Caco-2 (cell line): ENCODE data around the gene ALG11. TPM values are rescaled to one million over a fixed set of nuclear protein-coding genes. Genes with fewer than 3 reads are reported as not detected.

ENCODE experiments used
- BruUV-seq: library from RNA; stranded (reverse); fragments of 400-500 nt; replicated peaks from 2 replicates; lab custom pipeline; 2021; lab: Mats Ljungman, UMichigan
- CTCF ChIA-PET: fragments of 300-600 bp; sonication (Branson Sonifier 250); formaldehyde crosslinking; loops from one replicate; lab custom pipeline; 2022; ENCODE audit warnings: antibody characterized with exemption; lab: Charles Lee
- POLR2A ChIA-PET: fragments of 300-600 bp; sonication (Branson Sonifier 250); formaldehyde crosslinking; loops from one replicate; lab custom pipeline; 2022; ENCODE audit warnings: antibody characterized with exemption; lab: Charles Lee
- DNase-seq, 2 experiments: peaks; one replicate each; pipeline versions ENCODE4 v3.0.0 to v3.0.0-alpha.2; 2020 to 2022
- H3K27me3 ChIP-seq: replicated peaks from 2 replicates; pipeline ENCODE4 v1.6.0; 2011; ENCODE audit warnings: low read length; ENCODE audit not compliant: control insufficient read depth, insufficient read depth
- H3K36me3 ChIP-seq: 2 replicates; pipeline ENCODE4 v1.5.1; 2011; ENCODE audit warnings: low read length; ENCODE audit not compliant: control insufficient read depth, insufficient read depth
- H3K4me1 ChIP-seq: fragments of 250-450 bp; sonication (Bioruptor Pico); 2 replicates; pipeline ENCODE4 v1.5.1; 2020; ENCODE audit warnings: mild to moderate bottlenecking
- H3K4me3 ChIP-seq: 2 replicates; pipeline ENCODE4 v1.5.1; 2011; ENCODE audit warnings: low read depth, mild to moderate bottlenecking, control low read depth, low read length
- H3K9me3 ChIP-seq: fragments of 250-450 bp; sonication (Bioruptor Pico); 2 replicates; pipeline ENCODE4 v1.5.1; 2020; ENCODE audit warnings: mild to moderate bottlenecking, moderate library complexity
- H3K27ac Mint-ChIP-seq: one replicate; pipeline ENCODE4 v1.8.0; 2022; ENCODE audit warnings: mixed read lengths; ENCODE audit not compliant: unreplicated experiment
- H3K27me3 Mint-ChIP-seq: one replicate; pipeline ENCODE4 v1.8.0; 2022; ENCODE audit warnings: mixed read lengths; ENCODE audit not compliant: insufficient read depth, unreplicated experiment
- H3K36me3 Mint-ChIP-seq: one replicate; pipeline ENCODE4 v1.8.0; 2022; ENCODE audit warnings: mild to moderate bottlenecking, mixed read lengths; ENCODE audit not compliant: insufficient read depth, unreplicated experiment
- H3K4me1 Mint-ChIP-seq: one replicate; pipeline ENCODE4 v1.8.0; 2022; ENCODE audit warnings: low read depth, mixed read lengths; ENCODE audit not compliant: unreplicated experiment
- H3K4me3 Mint-ChIP-seq: one replicate; pipeline ENCODE4 v1.8.0; 2022; ENCODE audit warnings: mild to moderate bottlenecking, moderate library complexity, mixed read lengths; ENCODE audit not compliant: unreplicated experiment
- H3K9me3 Mint-ChIP-seq: one replicate; pipeline ENCODE4 v1.8.0; 2022; ENCODE audit warnings: mixed read lengths; ENCODE audit not compliant: unreplicated experiment
- CTCF ChIP-seq, 2 experiments: fragments of 200-600 bp in 1 of 2; IDR thresholded peaks; 1 replicate in 1 of 2; 2 replicates in 1 of 2; pipeline versions ENCODE4 v1.5.1 to v1.8.0; 2011 to 2022; ENCODE audit warnings: antibody characterized with exemption in 1 of 2, control low read depth in 1 of 2, inconsistent platforms in 1 of 2, low read depth in 1 of 2, low read length in 1 of 2, mild to moderate bottlenecking in 1 of 2, moderate library complexity in 1 of 2; ENCODE audit not compliant: insufficient read depth in 1 of 2, severe bottlenecking in 1 of 2, unreplicated experiment in 1 of 2
- intact Hi-C: fragments of 100-400 bp; cut with micrococcal nuclease; formaldehyde crosslinking; loops from one replicate; pipeline ENCODE4 v1.10.0; 2022; ENCODE audit not compliant: unreplicated experiment
- total RNA-seq: library from RNA; stranded (reverse); gene quantifications from 2 replicates; pipeline ENCODE4 v1.2.3, GENCODE V29; 2022

The ALG11 gene
- total RNA-seq, 1 experiment from 2014 or later, result 47.7 TPM

GRCh38 chr13:52034616-52035226 lies 22.5 kb downstream of the ALG11 start:
- Mint-ChIP-seq H3K4me3 (no peak overlapping the region), H3K27ac (no peak overlapping the region), H3K9me3 (peaks cover 10% of the 10 kb centered on the region), H3K4me1 (peaks cover 17% of the 10 kb centered on the region), H3K36me3 (peaks cover 11% of the 10 kb centered on the region), H3K27me3 (no peaks in the 10 kb centered on the region)
- BruUV-seq, result no TSS peak
- Histone ChIP-seq H3K27me3 (no peaks in the 10 kb centered on the region), H3K9me3 (no peaks in the 10 kb centered on the region), H3K4me3 (no peak overlapping the region), H3K4me1 (peaks cover 17% of the 10 kb centered on the region), H3K36me3 (no peaks in the 10 kb centered on the region; the same call in 1 of the 2 replicates)
- DNase-seq, result no peak
- CTCF ChIA-PET, result interaction anchor here (0.6 kb wide), 1 partner anchor 53 kb away, joined by 7 read pairs; no protein-coding TSS in a partner anchor
- TF ChIP-seq CTCF (IDR thresholded peaks at IDR 0.05; ENCODE audit: insufficient read depth in 1 of 2, low read depth in 1 of 2, low read length in 1 of 2, severe bottlenecking in 1 of 2, unreplicated experiment in 1 of 2), result no peak
- intact Hi-C loops, result no loop called here
- POLR2A ChIA-PET, result interaction anchor here (0.6 kb wide), 1 partner anchor 161 kb away, joined by 9 read pairs; no protein-coding TSS in a partner anchor

GRCh38 chr13:52036037-52036436 lies 23.8 kb downstream of the ALG11 start:
- Histone ChIP-seq H3K9me3 (no peaks in the 10 kb centered on the region), H3K27me3 (no peaks in the 10 kb centered on the region), H3K36me3 (no peaks in the 10 kb centered on the region), H3K4me1 (peaks cover 17% of the 10 kb centered on the region), H3K4me3 (no peak overlapping the region)
- Mint-ChIP-seq H3K9me3 (no peaks in the 10 kb centered on the region), H3K36me3 (no peaks in the 10 kb centered on the region), H3K4me3 (no peak overlapping the region), H3K27ac (peak overlapping the region; percentile 7), H3K4me1 (peaks cover 17% of the 10 kb centered on the region), H3K27me3 (no peaks in the 10 kb centered on the region)
- DNase-seq, result peak; percentile 56 to 62
- BruUV-seq, result no TSS peak
- CTCF ChIA-PET, result interaction anchor here (0.7 to 1.4 kb wide), 2 partner anchors 33 to 100 kb away, joined by 3 to 5 read pairs; no protein-coding TSS in a partner anchor
- intact Hi-C loops, result loop anchor here (1.0 kb wide), 3 partner anchors 11 to 35 kb away; partner anchors contain the start of gene ALG11
- TF ChIP-seq CTCF (IDR thresholded peaks at IDR 0.05; ENCODE audit: insufficient read depth in 1 of 2, low read depth in 1 of 2, low read length in 1 of 2, severe bottlenecking in 1 of 2, unreplicated experiment in 1 of 2), result no peak
- POLR2A ChIA-PET, result interaction anchor here (0.7 kb wide), 1 partner anchor 24 kb away, joined by 4 read pairs; the partner anchor contains the start of gene ALG11

GRCh38 chr13:52043675-52044074 lies 31.5 kb downstream of the ALG11 start:
- Histone ChIP-seq H3K4me3 (no peak overlapping the region), H3K4me1 (peaks cover 5% of the 10 kb centered on the region; the same call in 1 of the 2 replicates), H3K9me3 (peaks cover 3% of the 10 kb centered on the region; the same call in 1 of the 2 replicates), H3K27me3 (no peaks in the 10 kb centered on the region), H3K36me3 (no peaks in the 10 kb centered on the region)
- Mint-ChIP-seq H3K9me3 (no peaks in the 10 kb centered on the region), H3K27ac (no peak overlapping the region), H3K4me1 (no peaks in the 10 kb centered on the region), H3K36me3 (no peaks in the 10 kb centered on the region), H3K27me3 (no peaks in the 10 kb centered on the region), H3K4me3 (no peak overlapping the region)
- intact Hi-C loops, result no loop called here
- no peak for DNase-seq
- no peak for TF ChIP-seq CTCF (IDR thresholded peaks at IDR 0.05; ENCODE audit: insufficient read depth in 1 of 2, low read depth in 1 of 2, low read length in 1 of 2, severe bottlenecking in 1 of 2, unreplicated experiment in 1 of 2)
- ChIA-PET CTCF (no interaction called here), POLR2A (no interaction called here)
- BruUV-seq, result no TSS peak
